Mesendoderm (in vitro differentiated cells): ENCODE results near the gene EEIG2.

Source experiments
- DNase-seq: peaks from one replicate; pipeline ENCODE4 v3.0.0; 2013
- H2AK5ac ChIP-seq: 2 replicates; pipeline ENCODE4 v1.6.1; 2013; ENCODE audit warnings: low read length, inconsistent platforms
- H2BK120ac ChIP-seq: 2 replicates; pipeline ENCODE4 v1.6.1; 2013; ENCODE audit warnings: low read depth, mild to moderate bottlenecking, low read length, moderate library complexity, mixed read lengths
- H2BK15ac ChIP-seq: replicated peaks from 2 replicates; pipeline ENCODE4 v1.6.1; 2013; ENCODE audit warnings: low read depth, mild to moderate bottlenecking, moderate library complexity
- H2BK5ac ChIP-seq: 2 replicates; pipeline ENCODE4 v1.6.1; 2013; ENCODE audit warnings: low read length, inconsistent platforms
- H3K18ac ChIP-seq: 2 replicates; pipeline ENCODE4 v1.6.1; 2013; ENCODE audit warnings: mild to moderate bottlenecking, low read length, mixed read lengths
- H3K23ac ChIP-seq: one replicate; pipeline ENCODE4 v1.6.1; 2013; ENCODE audit warnings: low read length
- H3K27ac ChIP-seq: 2 replicates; pipeline ENCODE4 v1.5.1; 2013; ENCODE audit warnings: low read depth, mild to moderate bottlenecking, inconsistent platforms, low read length, moderate library complexity
- H3K27me3 ChIP-seq: 2 replicates; pipeline ENCODE4 v1.6.1; 2013; ENCODE audit warnings: low read length, control low read depth, mild to moderate bottlenecking, inconsistent platforms; ENCODE audit not compliant: insufficient read depth, poor library complexity
- H3K36me3 ChIP-seq: 2 replicates; pipeline ENCODE4 v1.6.1; 2013; ENCODE audit warnings: low read length, inconsistent platforms; ENCODE audit not compliant: control insufficient read depth, insufficient read depth
- H3K4ac ChIP-seq: one replicate; pipeline ENCODE4 v1.6.1; 2013; ENCODE audit warnings: low read depth, mild to moderate bottlenecking, low read length, moderate library complexity
- H3K4me1 ChIP-seq: 2 replicates; pipeline ENCODE4 v1.6.1; 2013; ENCODE audit warnings: low read depth, low read length, inconsistent platforms; ENCODE audit not compliant: control insufficient read depth
- H3K4me2 ChIP-seq: 2 replicates; pipeline ENCODE4 v1.6.1; 2013; ENCODE audit warnings: low read length
- H3K4me3 ChIP-seq: 2 replicates; pipeline ENCODE4 v1.5.1; 2013; ENCODE audit warnings: mild to moderate bottlenecking, low read length
- H3K56ac ChIP-seq: one replicate; pipeline ENCODE4 v1.6.1; 2013; ENCODE audit warnings: low read length
- H3K79me1 ChIP-seq: 2 replicates; pipeline ENCODE4 v1.6.1; 2013; ENCODE audit warnings: low read length, inconsistent platforms
- H3K79me2 ChIP-seq: 2 replicates; pipeline ENCODE4 v1.6.1; 2013; ENCODE audit warnings: mild to moderate bottlenecking, low read length; ENCODE audit not compliant: control insufficient read depth, insufficient read depth
- H3K9ac ChIP-seq: 2 replicates; pipeline ENCODE4 v1.6.1; 2013; ENCODE audit warnings: low read length, inconsistent platforms
- H4K5ac ChIP-seq: one replicate; pipeline ENCODE4 v1.6.1; 2013; ENCODE audit warnings: low read length
- H4K8ac ChIP-seq: one replicate; pipeline ENCODE4 v1.6.1; 2013; ENCODE audit warnings: low read depth, mild to moderate bottlenecking, control low read depth, low read length, moderate library complexity
- WGBS: extraction: QIAGEN DNeasy Blood & Tissue Kit; methylation state at CpG from one replicate; pipeline ENCODE4 v1.1.7; 2013; ENCODE audit warnings: low lambda C conversion rate, missing lambda C conversion rate; ENCODE audit not compliant: insufficient coverage; ENCODE audit errors: extremely low coverage; 5-methylcytosine and 5-hydroxymethylcytosine counted together

The EEIG2 gene

GRCh38 chr1:108560189-108560873 lies 431 bp downstream of the EEIG2 start:
- H3K79me1 ChIP-seq: peaks cover 5% of the 10 kb centered on the region
- no peak overlapping the region for H2BK15ac ChIP-seq
- peak overlapping the region; percentile 6 for H2BK5ac ChIP-seq
- peak overlapping the region; percentile 0 for H3K27ac ChIP-seq
- H3K4ac ChIP-seq: no peak overlapping the region
- H3K4me3 ChIP-seq: peak overlapping the region; percentile 69
- no peaks in the 10 kb centered on the region for H3K4me1 ChIP-seq
- no peak overlapping the region for H4K5ac ChIP-seq
- peak; percentile 61 for DNase-seq
- H3K79me2 ChIP-seq: peaks cover 23% of the 10 kb centered on the region
- WGBS: no CpG with 5 or more reads among the region's 59 CpGs
- H2AK5ac ChIP-seq: no peak overlapping the region
- H3K4me2 ChIP-seq: peak overlapping the region; percentile 79
- H3K56ac ChIP-seq: peak overlapping the region; percentile 94
- no peaks in the 10 kb centered on the region for H3K27me3 ChIP-seq
- peak overlapping the region; percentile 48 for H3K23ac ChIP-seq
- H3K18ac ChIP-seq: peak overlapping the region; percentile 29
- no peak overlapping the region for H2BK120ac ChIP-seq
- no peak overlapping the region for H4K8ac ChIP-seq
- H3K36me3 ChIP-seq: no peaks in the 10 kb centered on the region
- peak overlapping the region; percentile 72 for H3K9ac ChIP-seq

GRCh38 chr1:108560874-108561459 lies 1.1 kb downstream of the EEIG2 start:
- H2BK120ac ChIP-seq: no peak overlapping the region
- H3K23ac ChIP-seq: no peak overlapping the region
- no peak overlapping the region for H2BK15ac ChIP-seq
- no peak overlapping the region for H3K18ac ChIP-seq
- no peaks in the 10 kb centered on the region for H3K36me3 ChIP-seq
- no peaks in the 10 kb centered on the region for H3K4me1 ChIP-seq
- peak overlapping the region; percentile 69 for H3K4me3 ChIP-seq
- H3K9ac ChIP-seq: peak overlapping the region; percentile 72
- H2AK5ac ChIP-seq: no peak overlapping the region
- peak overlapping the region; percentile 0 for H3K27ac ChIP-seq
- H3K79me1 ChIP-seq: peaks cover 5% of the 10 kb centered on the region
- no CpG with 5 or more reads among the region's 5 CpGs for WGBS
- no peak overlapping the region for H3K4ac ChIP-seq
- peak; percentile 88 for DNase-seq
- no peak overlapping the region for H4K8ac ChIP-seq
- H3K79me2 ChIP-seq: peaks cover 25% of the 10 kb centered on the region
- no peaks in the 10 kb centered on the region for H3K27me3 ChIP-seq
- no peak overlapping the region for H4K5ac ChIP-seq
- H3K4me2 ChIP-seq: peak overlapping the region; percentile 79
- H2BK5ac ChIP-seq: no peak overlapping the region
- peak overlapping the region; percentile 94 for H3K56ac ChIP-seq

DNA sequence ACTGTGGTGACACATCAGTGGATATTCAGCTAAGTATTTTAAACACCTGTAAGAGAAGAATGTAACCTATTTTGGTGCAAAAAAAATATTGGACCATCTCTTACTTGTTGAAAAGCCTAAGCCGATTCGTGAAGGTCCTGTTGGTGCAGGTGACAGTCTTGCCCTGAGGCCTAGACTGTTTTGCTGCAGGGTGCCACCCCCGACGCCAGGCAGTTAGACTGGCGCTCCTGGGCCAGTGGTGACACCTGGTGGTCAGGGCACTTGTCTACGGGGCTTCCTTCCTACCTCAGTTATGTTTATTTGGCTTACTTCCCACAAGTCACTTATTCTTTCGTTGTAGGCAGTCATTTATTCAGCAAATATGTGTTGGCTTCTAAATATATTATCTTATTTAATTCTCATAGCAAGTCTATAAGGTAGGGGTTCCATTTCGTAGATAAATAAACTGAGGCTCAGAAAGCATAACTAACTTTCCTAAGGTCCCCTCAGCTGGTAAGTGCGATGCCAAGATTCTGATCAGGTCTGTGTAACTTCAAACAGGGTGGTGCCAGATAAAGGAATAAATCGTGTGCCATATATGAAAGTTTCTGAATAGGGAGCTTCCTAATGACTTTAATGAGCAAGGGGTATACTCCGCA lies 1.9 kb downstream of the EEIG2 start:
- Histone ChIP-seq H4K5ac (no peak overlapping the region), H2BK15ac (no peak overlapping the region), H3K9ac (no peak overlapping the region), H3K27me3 (no peaks in the 10 kb centered on the region), H3K4me2 (peak overlapping the region; percentile 27), H3K27ac (no peak overlapping the region), H3K23ac (no peak overlapping the region), H3K79me1 (peaks cover 5% of the 10 kb centered on the region), H3K4me3 (no peak overlapping the region), H3K79me2 (peaks cover 25% of the 10 kb centered on the region), H2BK120ac (no peak overlapping the region), H3K4me1 (no peaks in the 10 kb centered on the region), H3K4ac (no peak overlapping the region), H3K18ac (no peak overlapping the region), H2AK5ac (no peak overlapping the region), H3K56ac (no peak overlapping the region), H3K36me3 (no peaks in the 10 kb centered on the region), H2BK5ac (no peak overlapping the region), H4K8ac (no peak overlapping the region)
- peak; percentile 88 for DNase-seq
- no CpG with 5 or more reads among the region's 11 CpGs for WGBS

GRCh38 chr1:108563808-108564207 lies 3.9 kb downstream of the EEIG2 start:
- Histone ChIP-seq H3K4me1 (no peaks in the 10 kb centered on the region), H3K18ac (no peak overlapping the region), H3K27ac (no peak overlapping the region), H3K9ac (no peak overlapping the region), H4K8ac (no peak overlapping the region), H2BK5ac (no peak overlapping the region), H3K36me3 (no peaks in the 10 kb centered on the region), H3K4me2 (no peak overlapping the region), H2BK15ac (no peak overlapping the region), H3K27me3 (no peaks in the 10 kb centered on the region), H3K79me1 (peaks cover 9% of the 10 kb centered on the region), H3K4ac (no peak overlapping the region), H2BK120ac (no peak overlapping the region), H3K23ac (no peak overlapping the region), H3K56ac (no peak overlapping the region), H4K5ac (no peak overlapping the region), H2AK5ac (no peak overlapping the region), H3K4me3 (no peak overlapping the region), H3K79me2 (peaks cover 30% of the 10 kb centered on the region)
- DNase-seq: peak; percentile 27
- no CpG with 5 or more reads among the region's 1 CpG for WGBS

DNA sequence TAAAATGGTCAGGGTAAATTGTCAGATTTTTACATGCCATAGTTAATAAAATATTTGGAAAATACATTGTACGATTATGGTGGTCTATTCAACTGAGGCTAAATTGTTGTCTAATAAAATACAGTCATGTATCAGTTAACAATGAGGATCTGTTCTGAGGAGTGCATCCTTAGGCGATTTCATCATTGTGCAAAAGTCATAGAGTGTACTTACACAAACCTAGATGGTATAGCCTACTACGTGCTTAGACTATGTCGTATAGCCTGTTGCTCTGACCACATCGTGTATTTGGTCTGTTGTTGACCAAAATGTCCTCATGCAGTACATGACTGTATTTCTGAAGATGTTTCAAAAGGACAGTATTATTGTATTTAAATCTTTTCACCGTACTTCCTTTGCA lies 5.2 kb downstream of the EEIG2 start:
- Histone ChIP-seq H2BK120ac (no peak overlapping the region), H3K27me3 (no peaks in the 10 kb centered on the region), H2BK15ac (no peak overlapping the region), H3K36me3 (no peaks in the 10 kb centered on the region), H3K18ac (no peak overlapping the region), H3K23ac (no peak overlapping the region), H3K79me1 (peaks cover 9% of the 10 kb centered on the region), H3K9ac (no peak overlapping the region), H2BK5ac (no peak overlapping the region), H3K27ac (no peak overlapping the region), H3K79me2 (peaks cover 32% of the 10 kb centered on the region), H4K8ac (no peak overlapping the region), H3K4ac (no peak overlapping the region), H3K56ac (no peak overlapping the region), H2AK5ac (no peak overlapping the region), H3K4me2 (no peak overlapping the region), H3K4me1 (no peaks in the 10 kb centered on the region), H3K4me3 (no peak overlapping the region), H4K5ac (no peak overlapping the region)
- DNase-seq: no peak
- 100% methylated on average over 1 of the region's 6 CpGs for WGBS
